Esophagus squamous epithelium (tissue), 4 donors: ENCODE measurements around the gene GNG2.

Experiments used
- POLR2A ChIP-seq, 4 donors: fragments of 450-650 bp; IDR thresholded peaks; one replicate each; pipeline ENCODE4 v1.6.1; 2017; ENCODE audit warnings: antibody characterized with exemption in 4 of 4, mild to moderate bottlenecking in 4 of 4, moderate library complexity in 3 of 4
- TF ChIP-seq, protein P1 (sequence below), 6 experiments: fragments of 450-650 bp in 4 of 6; fragments of 200-600 bp in 2 of 6; sonication (generic) in 2 of 6; IDR thresholded peaks; one replicate each; pipeline ENCODE4 v1.5.1; 2016 to 2019; ENCODE audit warnings: antibody characterized with exemption in 6 of 6, mild to moderate bottlenecking in 4 of 6, moderate library complexity in 4 of 6

DNA sequence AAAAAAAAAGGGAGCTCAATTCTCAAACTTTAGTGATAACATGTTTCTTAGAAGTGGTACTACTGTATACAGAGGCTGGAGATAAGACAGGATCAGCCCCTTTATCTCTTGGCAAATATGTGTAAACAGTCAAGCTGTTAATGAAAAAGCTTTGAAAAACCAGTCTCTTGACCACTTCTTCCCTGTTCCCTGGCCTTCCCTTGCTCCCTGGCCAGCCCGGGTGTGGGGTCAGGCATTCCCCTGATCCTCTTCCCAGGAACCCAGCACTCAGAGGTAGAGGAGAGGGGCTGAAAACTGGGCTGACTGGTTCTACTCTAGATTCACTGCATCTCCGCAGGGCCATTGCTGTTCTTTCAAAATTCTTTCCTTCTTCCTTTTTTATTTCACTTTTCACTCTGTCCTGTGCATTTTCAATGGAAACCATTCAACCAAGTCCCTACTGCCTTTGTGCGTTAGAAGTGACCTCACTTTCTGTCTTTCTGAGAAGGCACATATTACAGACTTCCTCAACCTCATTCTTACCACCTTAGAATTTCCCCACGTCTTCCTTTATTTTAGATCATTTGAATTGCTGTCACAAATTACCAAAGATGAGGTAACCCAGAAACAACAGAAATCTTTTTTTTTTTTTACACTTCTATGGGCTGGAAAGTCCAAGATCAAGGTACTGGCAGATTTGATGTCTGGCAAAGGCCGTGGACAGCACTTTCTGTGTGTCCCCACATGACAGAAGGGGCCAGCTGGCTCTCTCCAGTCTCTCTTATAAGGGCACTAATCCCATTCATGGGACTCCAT, 5.7 kb downstream of the GNG2 start:
- TF ChIP-seq, protein P1, sequence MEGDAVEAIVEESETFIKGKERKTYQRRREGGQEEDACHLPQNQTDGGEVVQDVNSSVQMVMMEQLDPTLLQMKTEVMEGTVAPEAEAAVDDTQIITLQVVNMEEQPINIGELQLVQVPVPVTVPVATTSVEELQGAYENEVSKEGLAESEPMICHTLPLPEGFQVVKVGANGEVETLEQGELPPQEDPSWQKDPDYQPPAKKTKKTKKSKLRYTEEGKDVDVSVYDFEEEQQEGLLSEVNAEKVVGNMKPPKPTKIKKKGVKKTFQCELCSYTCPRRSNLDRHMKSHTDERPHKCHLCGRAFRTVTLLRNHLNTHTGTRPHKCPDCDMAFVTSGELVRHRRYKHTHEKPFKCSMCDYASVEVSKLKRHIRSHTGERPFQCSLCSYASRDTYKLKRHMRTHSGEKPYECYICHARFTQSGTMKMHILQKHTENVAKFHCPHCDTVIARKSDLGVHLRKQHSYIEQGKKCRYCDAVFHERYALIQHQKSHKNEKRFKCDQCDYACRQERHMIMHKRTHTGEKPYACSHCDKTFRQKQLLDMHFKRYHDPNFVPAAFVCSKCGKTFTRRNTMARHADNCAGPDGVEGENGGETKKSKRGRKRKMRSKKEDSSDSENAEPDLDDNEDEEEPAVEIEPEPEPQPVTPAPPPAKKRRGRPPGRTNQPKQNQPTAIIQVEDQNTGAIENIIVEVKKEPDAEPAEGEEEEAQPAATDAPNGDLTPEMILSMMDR (IDR thresholded peaks at IDR 0.05), result no peak
- TF ChIP-seq POLR2A (IDR thresholded peaks at IDR 0.05), result no peak
